ENCODE results near the gene RBM4.
"Not testable (repeated sequence)": the region's sequence is repeated elsewhere in the genome, so short reads cannot be mapped to it uniquely, and the experiment has no call there.

RBM4 gene

DNA sequence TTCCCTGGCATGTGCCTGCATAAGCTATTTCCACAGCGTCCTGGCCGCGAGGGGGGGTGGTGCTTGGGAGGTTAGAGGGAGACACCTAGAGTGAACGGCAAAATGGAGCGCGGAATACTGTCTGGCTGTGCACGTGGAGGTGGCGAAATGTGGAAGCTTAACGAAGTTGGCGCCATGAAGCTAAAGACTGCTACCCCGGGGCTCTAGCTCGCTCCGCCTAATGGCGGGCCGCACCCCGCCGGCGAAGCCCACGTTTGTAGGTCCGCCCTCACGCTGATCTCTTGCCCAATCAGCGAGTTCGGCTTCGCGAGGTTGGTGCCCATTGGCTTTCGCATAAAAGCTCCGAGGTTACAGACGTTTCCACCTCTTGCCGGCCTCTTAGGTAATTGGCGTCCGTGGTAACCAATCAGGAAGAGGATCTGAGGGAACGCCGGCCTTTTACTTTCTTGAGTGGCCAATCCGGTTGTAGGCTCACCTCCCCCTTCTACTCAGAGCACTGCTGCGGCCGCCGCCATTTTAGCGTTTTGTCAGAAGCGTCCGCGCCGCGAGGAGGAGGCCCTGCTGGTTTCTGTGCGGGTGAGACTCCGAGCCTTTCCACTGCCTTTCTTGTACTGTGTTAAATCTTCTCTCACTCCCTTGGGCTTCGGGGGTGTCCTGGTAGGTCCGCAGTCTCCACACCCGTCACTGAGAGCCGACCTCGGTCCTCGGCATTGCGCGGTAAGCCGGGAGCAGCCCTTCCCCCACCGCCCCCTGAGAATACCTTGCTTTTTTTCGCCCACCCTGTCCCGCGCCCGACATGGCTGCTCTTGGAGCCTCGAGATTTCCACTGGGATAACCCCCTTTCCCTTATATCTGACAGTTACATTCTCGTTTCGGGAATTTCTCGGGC, at the start of gene RBM4:
Gene RBM4, plus strand, starts transcription at position 527 of the 889 bp plus-strand sequence. CDS start 1,009 bp downstream, outside the sequence.
- in situ Hi-C loops (cut with MboI; ENCODE audit: low sequenced_read_pairs) = no loop called here

DNA sequence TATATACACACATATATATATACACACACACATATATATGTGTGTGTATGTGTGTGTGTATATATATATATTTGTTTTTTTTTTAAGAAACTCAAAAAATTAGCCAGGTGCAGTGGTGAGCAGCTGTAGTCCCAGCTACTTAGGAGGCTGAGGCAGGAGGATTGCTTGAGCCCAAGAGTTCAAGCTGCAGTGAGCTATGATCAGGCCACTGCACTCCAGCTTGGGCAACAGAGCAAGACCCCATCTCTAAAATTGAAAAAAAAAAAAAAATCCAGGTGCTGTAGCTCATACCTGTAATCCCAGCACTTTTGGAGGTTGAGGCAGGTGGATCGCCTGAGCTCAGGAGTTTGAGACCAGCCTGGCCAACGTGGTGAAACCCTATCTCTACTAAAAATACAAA, 49.2 kb upstream of the RBM4 start:
- in situ Hi-C loops (cut with MboI; ENCODE audit: low sequenced_read_pairs) = not testable (repeated sequence)

- in situ Hi-C loops (cut with MboI; ENCODE audit: low sequenced_read_pairs) = no loop called here
Measured at GRCh38 chr11:66589996-66590675, 48.4 kb upstream of the RBM4 start.

- in situ Hi-C loops (cut with MboI; ENCODE audit: low sequenced_read_pairs) = no loop called here
Measured at GRCh38 chr11:66591175-66591574, 47.3 kb upstream of the RBM4 start.

GRCh38 chr11:66592457-66593302, 45.8 kb upstream of the RBM4 start, which contains the start of the genes CCDC87 and CCS:
CCDC87 (minus strand) TSS chr11:66593063; CDS start chr11:66593015, 48 bp downstream.
CCS (plus strand) TSS chr11:66593185; CDS start chr11:66593262, 77 bp downstream.
- in situ Hi-C loops (cut with MboI; ENCODE audit: low sequenced_read_pairs) = no loop called here

DNA sequence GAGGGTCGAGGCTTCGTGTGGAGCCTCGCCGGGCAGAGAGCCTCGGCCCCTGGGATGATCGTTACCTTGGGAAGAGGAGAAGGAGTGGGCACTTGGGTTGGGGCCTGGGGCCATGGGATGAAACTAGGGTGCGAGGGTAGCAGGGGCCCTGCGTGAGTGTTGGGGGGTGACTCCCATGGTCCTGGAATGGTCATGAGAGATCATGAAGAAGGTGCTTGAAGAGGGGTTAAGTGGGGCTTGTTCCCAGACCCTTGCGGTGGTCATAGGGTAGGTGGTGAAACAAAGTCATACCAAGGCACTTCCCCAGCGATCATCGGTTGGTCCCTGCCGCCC, 45.2 kb upstream of the RBM4 start:
- in situ Hi-C loops (cut with MboI; ENCODE audit: low sequenced_read_pairs) = no loop called here

- in situ Hi-C loops (cut with MboI; ENCODE audit: low sequenced_read_pairs) = no loop called here
Measured at GRCh38 chr11:66593650-66594049, 44.9 kb upstream of the RBM4 start.

DNA sequence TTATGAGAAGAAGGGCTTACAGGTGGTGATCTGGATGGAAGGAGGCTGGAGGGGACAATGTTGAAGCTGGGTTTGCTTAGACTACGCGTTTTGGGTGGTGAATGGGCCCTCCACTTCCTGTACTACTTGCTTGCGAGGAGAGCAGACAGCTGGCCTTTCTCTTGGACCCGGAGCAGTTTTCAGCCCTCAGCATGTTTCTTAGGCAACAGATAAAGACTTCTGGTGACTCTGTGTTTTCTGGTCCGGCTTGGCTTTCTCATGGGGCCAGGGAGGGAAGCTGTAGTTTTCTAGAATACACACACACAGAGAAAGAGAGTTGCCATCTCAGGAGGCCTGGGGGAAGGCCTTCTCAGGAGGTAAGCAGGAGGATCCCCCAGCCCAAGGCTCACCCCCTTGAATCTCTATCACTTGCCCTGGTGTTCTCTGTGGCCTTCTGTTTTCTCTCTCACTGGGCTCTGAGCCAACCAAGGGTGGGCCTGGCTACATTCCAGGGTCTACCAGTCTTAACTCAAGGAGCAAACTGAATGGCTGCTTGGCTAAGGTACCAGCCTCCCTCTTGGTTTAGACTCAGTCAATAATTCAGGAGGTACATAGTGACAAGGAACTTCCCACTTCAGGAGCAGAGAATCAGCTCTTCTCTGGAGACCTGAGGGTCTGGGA, 43.1 kb upstream of the RBM4 start:
- in situ Hi-C loops (cut with MboI; ENCODE audit: low sequenced_read_pairs) = no loop called here

DNA sequence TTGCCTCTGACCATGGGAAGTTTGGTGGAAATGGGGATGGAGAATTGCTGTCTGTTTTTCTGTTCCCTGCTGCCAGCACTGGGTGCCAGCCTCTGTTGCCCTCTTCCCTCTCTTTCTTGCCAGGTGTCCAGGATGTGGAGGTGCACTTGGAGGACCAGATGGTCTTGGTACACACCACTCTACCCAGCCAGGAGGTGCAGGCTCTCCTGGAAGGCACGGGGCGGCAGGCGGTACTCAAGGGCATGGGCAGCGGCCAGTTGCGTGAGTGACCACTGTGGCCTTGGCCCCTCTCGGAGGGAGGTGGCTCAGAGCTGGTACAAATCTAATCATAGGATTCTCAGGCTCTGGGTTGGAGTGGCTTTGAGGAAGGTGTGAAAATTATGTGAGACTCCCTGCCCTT, 39.5 kb upstream of the RBM4 start:
- in situ Hi-C loops (cut with MboI; ENCODE audit: low sequenced_read_pairs) = no loop called here

- in situ Hi-C loops (cut with MboI; ENCODE audit: low sequenced_read_pairs) = no loop called here
Measured at GRCh38 chr11:66600219-66600618, 38.3 kb upstream of the RBM4 start.

- in situ Hi-C loops (cut with MboI; ENCODE audit: low sequenced_read_pairs) = no loop called here
Measured at GRCh38 chr11:66600631-66601233, 37.8 kb upstream of the RBM4 start.

DNA sequence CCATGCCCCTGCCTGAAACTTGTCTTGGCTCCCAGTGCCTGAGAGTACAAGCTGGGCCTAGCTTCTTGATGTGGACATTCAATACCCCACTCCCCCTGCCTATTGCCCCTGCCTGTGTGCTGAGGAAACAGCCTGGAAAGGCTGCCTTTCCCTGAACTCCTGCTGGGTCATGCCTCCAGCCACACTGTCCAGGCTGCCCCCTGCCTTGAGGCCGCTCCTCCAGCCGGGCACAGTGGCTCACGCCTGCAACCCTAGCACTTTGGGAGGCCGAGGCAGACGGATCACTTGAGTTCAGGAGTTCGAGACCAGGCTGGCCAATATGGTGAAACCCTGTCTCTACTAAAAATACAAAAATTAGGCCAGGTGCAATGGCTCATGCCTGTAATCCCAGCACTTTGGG, 35.4 kb upstream of the RBM4 start:
- in situ Hi-C loops (cut with MboI; ENCODE audit: low sequenced_read_pairs) = no loop called here

DNA sequence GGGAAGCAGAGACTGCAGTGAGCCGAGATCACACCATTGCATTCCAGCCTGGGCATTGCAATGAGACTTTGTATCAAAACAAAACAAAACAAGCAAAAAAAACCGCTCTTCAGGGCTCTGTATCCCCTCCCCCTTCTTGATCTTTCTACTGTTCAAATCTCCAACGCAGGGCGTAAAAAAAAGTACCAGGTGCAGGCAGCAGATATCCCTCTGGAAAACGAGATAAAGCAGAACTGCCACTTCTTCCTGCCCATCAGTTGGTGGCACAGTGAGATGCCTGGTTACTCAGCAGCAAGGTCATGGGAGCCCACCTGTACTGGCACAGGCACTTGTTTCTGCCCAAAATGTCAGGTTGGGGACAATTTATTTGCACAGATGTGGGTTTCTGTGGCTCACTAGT, 34.3 kb upstream of the RBM4 start:
- in situ Hi-C loops (cut with MboI; ENCODE audit: low sequenced_read_pairs) = no loop called here

GRCh38 chr11:66606608-66607007, 31.9 kb upstream of the RBM4 start:
- in situ Hi-C loops (cut with MboI; ENCODE audit: low sequenced_read_pairs) = not testable (repeated sequence)

DNA sequence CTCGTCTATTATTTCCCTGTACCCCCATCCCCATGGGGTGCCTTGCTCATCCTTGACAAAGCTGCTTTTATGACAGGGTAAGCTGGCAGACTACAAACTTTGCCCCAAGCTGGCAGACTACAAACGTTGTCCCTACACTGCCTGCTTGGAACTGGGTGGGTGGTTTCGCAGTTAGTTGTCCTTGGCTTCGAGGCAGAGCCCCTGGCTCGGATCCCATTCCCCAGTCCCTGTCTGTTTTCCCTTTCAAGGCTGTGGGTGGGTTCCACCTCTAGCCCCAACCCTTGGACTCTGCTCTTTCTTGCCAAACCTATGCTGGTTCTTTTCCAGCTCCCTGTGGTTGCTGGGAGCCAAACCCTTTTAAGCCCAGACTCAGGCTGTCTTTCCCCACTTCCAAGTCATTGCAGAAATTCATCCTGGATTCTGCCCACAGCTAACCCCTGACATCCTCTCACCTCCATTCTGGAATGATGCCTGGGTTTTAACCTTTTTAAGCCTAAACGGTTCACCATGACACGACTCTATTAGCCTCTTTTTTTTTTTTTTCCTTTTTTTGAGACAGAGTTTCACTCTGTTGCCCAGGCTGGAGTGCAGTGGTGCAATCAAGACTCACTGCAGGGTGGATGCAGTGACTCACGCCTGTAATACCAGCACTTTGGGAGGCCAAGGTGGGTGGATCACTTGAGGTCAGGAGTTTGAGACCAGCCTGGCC, 31.2 kb upstream of the RBM4 start:
- in situ Hi-C loops (cut with MboI; ENCODE audit: low sequenced_read_pairs) = no loop called here

- in situ Hi-C loops (cut with MboI; ENCODE audit: low sequenced_read_pairs) = no loop called here
Measured at GRCh38 chr11:66609721-66610617, 28.5 kb upstream of the RBM4 start.

GRCh38 chr11:66612458-66612857, 26.0 kb upstream of the RBM4 start:
- in situ Hi-C loops (cut with MboI; ENCODE audit: low sequenced_read_pairs) = no loop called here

DNA sequence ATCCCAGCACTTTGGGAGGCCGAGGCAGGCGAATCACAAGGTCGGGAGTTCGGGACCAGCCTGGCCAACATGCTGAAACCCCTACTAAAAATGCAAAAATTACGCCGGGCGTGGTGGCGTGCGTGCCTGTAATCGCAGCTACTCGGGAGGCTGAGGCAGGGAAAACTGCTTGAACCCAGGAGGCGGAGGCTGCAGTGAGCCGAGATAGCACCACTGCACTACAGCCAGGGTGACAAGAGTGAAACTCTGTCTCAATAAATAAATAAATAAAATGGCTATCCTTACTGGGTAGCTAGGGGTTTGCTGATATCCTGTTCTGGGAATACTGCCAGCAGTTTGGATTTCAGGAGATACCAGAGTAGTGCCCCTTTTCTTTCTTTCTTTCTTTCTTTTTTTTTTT, 24.4 kb upstream of the RBM4 start:
- in situ Hi-C loops (cut with MboI; ENCODE audit: low sequenced_read_pairs) = no loop called here

Measured in HL-60/S4 treated with retinoic acid at 250 ng/mL for 4 days and 3 days (cell line).